Hepatocyte (in vitro differentiated cells): ENCODE data around the gene RRAS. TPM values are rescaled to one million over a fixed set of nuclear protein-coding genes. Genes with fewer than 3 reads are reported as not detected.
A peak's percentile ranks its signal among the peaks of the same experiment; 100 is the strongest.

Source experiments
- DNase-seq: peaks from one replicate; pipeline ENCODE4 v3.0.0-alpha.2; 2016; ENCODE audit warnings: low spot score
- H2AFZ ChIP-seq: fragments of 200-600 bp; sonication (generic); 2 replicates; pipeline ENCODE4 v1.6.0; 2016; ENCODE audit warnings: antibody characterized with exemption, mild to moderate bottlenecking
- H3K27ac ChIP-seq: fragments of 200-600 bp; sonication (generic); 2 replicates; pipeline ENCODE4 v1.5.1; 2016; ENCODE audit warnings: mild to moderate bottlenecking
- H3K27me3 ChIP-seq: fragments of 200-600 bp; sonication (generic); 2 replicates; pipeline ENCODE4 v1.6.1; 2016
- H3K36me3 ChIP-seq: fragments of 200-600 bp; sonication (generic); replicated peaks from 2 replicates; pipeline ENCODE4 v1.5.1; 2016; ENCODE audit warnings: low read depth; ENCODE audit not compliant: insufficient read depth
- H3K4me1 ChIP-seq: fragments of 200-600 bp; sonication (generic); 2 replicates; pipeline ENCODE4 v1.5.1; 2016; ENCODE audit warnings: mild to moderate bottlenecking, moderate library complexity; ENCODE audit not compliant: insufficient read depth
- H3K4me2 ChIP-seq: fragments of 200-600 bp; sonication (generic); 2 replicates; pipeline ENCODE4 v1.6.0; 2016
- H3K4me3 ChIP-seq: fragments of 200-600 bp; sonication (generic); 2 replicates; pipeline ENCODE4 v1.5.1; 2016; ENCODE audit warnings: mild to moderate bottlenecking
- H3K79me2 ChIP-seq: fragments of 200-600 bp; sonication (generic); 2 replicates; pipeline ENCODE4 v1.6.0; 2017; ENCODE audit warnings: mild to moderate bottlenecking
- H3K9me2 ChIP-seq: fragments of 200-600 bp; sonication (generic); replicated peaks from 2 replicates; pipeline ENCODE4 v1.6.0; 2017; ENCODE audit warnings: mild to moderate bottlenecking; ENCODE audit not compliant: insufficient read depth
- H3K9me3 ChIP-seq: fragments of 200-600 bp; sonication (generic); 2 replicates; pipeline ENCODE4 v1.5.1; 2016; ENCODE audit warnings: low read depth, mild to moderate bottlenecking
- H4K20me1 ChIP-seq: fragments of 200-600 bp; sonication (generic); 2 replicates; pipeline ENCODE4 v1.6.0; 2016; ENCODE audit warnings: mild to moderate bottlenecking; ENCODE audit not compliant: insufficient read depth, poor library complexity, severe bottlenecking
- EZH2 ChIP-seq: fragments of 200-600 bp; sonication (generic); IDR thresholded peaks from 2 replicates; pipeline ENCODE4 v1.6.1; 2016; ENCODE audit warnings: antibody characterized with exemption, mild to moderate bottlenecking, borderline replicate concordance
- EZH2phosphoT487 ChIP-seq: fragments of 200-600 bp; sonication (generic); IDR thresholded peaks from one replicate; pipeline ENCODE4 v1.6.1; 2018; ENCODE audit warnings: antibody characterized with exemption, mild to moderate bottlenecking, low read depth, moderate library complexity; ENCODE audit not compliant: unreplicated experiment, severe bottlenecking
- WGBS: methylation state at CpG from one replicate; pipeline ENCODE4 v1.1.6; 2016; ENCODE audit warnings: low lambda C conversion rate; ENCODE audit errors: missing lambda C conversion rate; 5-methylcytosine and 5-hydroxymethylcytosine counted together
- polyA plus RNA-seq: library from polyadenylated mRNA; unstranded; fragments of >200 nt; fragmentation: Nextera tagmentation; extraction: Ambion mirVana; gene quantifications from 2 replicates; pipeline ENCODE4 v1.2.1, GENCODE V29; 2016
- total RNA-seq: library from RNA; depleted of rRNA; stranded (reverse); fragments of >200 nt; gene quantifications from 2 replicates; pipeline ENCODE4 v1.2.3, GENCODE V29; 2014
- TF ChIP-seq, protein P1 (sequence below): fragments of 200-600 bp; sonication (generic); IDR thresholded peaks from 2 replicates; pipeline ENCODE4 v1.5.1; 2016; ENCODE audit warnings: antibody characterized with exemption, mild to moderate bottlenecking; ENCODE audit not compliant: poor library complexity

Gene RRAS
- total and polyA plus RNA-seq, 2 experiments from 2014 or later: 19.2 to 107 TPM

DNA sequence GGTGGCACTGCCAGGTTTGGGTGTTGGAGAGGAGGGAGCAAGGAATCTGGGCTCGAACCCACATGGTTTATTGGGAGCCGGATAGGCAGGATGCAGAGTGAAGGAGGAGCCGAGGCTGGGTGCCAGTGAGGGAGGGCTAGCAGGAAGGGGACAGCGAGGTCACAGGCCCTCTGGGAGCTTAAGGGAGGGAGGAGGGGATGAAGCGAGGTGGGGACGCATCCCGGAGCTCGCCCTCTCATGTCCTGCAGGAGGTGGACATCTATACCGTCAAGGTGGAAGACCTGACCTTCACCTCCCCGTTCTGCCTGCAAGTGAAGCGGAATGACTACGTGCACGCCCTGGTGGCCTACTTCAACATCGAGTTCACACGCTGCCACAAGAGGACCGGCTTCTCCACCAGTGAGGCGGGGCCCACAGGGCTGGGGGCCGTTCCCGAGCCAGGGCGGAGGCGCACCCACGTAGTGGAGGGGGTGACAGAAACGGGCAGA is 45.9 kb upstream of the RRAS start:
- Histone ChIP-seq H3K9me3 (no peaks in the 10 kb centered on the region), H2AFZ (no peak overlapping the region), H4K20me1 (peaks cover 14% of the 10 kb centered on the region), H3K27ac (no peak overlapping the region), H3K4me2 (no peak overlapping the region), H3K9me2 (no peaks in the 10 kb centered on the region), H3K79me2 (peaks cover 22% of the 10 kb centered on the region), H3K4me3 (no peak overlapping the region), H3K4me1 (peaks cover 17% of the 10 kb centered on the region), H3K36me3 (peaks cover 3% of the 10 kb centered on the region), H3K27me3 (no peaks in the 10 kb centered on the region)
- 97% methylated on average over 22 of the region's 23 CpGs for WGBS
- no peak for DNase-seq
- no peak for TF ChIP-seq EZH2phosphoT487
- no peak for TF ChIP-seq EZH2
- TF ChIP-seq, protein P1, sequence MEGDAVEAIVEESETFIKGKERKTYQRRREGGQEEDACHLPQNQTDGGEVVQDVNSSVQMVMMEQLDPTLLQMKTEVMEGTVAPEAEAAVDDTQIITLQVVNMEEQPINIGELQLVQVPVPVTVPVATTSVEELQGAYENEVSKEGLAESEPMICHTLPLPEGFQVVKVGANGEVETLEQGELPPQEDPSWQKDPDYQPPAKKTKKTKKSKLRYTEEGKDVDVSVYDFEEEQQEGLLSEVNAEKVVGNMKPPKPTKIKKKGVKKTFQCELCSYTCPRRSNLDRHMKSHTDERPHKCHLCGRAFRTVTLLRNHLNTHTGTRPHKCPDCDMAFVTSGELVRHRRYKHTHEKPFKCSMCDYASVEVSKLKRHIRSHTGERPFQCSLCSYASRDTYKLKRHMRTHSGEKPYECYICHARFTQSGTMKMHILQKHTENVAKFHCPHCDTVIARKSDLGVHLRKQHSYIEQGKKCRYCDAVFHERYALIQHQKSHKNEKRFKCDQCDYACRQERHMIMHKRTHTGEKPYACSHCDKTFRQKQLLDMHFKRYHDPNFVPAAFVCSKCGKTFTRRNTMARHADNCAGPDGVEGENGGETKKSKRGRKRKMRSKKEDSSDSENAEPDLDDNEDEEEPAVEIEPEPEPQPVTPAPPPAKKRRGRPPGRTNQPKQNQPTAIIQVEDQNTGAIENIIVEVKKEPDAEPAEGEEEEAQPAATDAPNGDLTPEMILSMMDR: no peak

- H3K4me3 ChIP-seq: no peak overlapping the region
- no peak overlapping the region for H3K4me2 ChIP-seq
- H4K20me1 ChIP-seq: peaks cover 20% of the 10 kb centered on the region
- TF ChIP-seq EZH2 (no peak), EZH2phosphoT487 (no peak)
- TF ChIP-seq, protein P1: no peak
- H3K27ac ChIP-seq: no peak overlapping the region
- H3K79me2 ChIP-seq: peaks cover 28% of the 10 kb centered on the region
- peaks cover 3% of the 10 kb centered on the region for H3K36me3 ChIP-seq
- WGBS: 95% methylated on average over 13 of the region's 13 CpGs
- H2AFZ ChIP-seq: no peak overlapping the region
- H3K27me3 ChIP-seq: no peaks in the 10 kb centered on the region
- H3K9me2 ChIP-seq: no peaks in the 10 kb centered on the region
- H3K9me3 ChIP-seq: no peaks in the 10 kb centered on the region
- peaks cover 18% of the 10 kb centered on the region for H3K4me1 ChIP-seq
- DNase-seq: no peak
These were observed 45.1 kb upstream of the RRAS start for GRCh38 chr19:49684983-49685553.

DNA sequence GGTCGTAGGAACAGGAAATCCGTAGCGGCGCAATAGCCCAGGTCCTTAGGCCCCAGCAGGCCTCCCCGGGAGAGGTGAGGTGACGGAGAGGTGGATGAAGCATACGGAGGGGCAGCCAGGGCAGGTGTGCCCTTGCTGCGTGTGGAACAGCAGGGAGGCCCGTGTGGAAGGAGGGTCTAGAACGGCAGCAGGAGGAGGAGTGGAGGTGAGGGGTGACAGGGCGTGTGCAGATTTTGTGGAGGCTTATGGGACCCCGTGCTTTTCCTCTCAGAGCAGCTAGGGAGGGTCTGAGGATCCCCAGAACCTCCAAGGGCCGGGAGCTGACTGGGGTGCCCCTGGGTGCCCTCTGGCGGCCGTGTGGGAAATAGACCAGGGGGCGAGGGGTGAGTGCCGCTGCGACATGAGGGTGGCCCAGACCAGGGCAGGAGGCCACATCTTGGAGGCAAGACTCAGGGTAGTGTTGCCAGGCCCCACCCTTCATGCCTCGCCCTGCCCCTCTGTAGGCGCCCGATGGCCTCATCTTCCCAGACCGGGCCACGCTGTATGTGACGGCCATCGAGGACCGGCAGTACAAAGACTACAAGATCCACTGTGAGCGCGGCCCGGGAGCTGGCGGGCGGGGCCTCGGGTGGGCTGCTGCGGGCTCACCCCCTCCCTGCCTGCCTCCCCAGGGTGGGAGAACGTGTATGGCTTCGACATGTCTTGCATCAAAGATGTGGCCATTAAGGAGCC is 44.5 kb upstream of the RRAS start:
- H3K4me3 ChIP-seq: no peak overlapping the region
- peak; percentile 19 for DNase-seq
- no peaks in the 10 kb centered on the region for H3K9me3 ChIP-seq
- no peaks in the 10 kb centered on the region for H3K27me3 ChIP-seq
- H3K4me1 ChIP-seq: peaks cover 15% of the 10 kb centered on the region
- peaks cover 3% of the 10 kb centered on the region for H3K36me3 ChIP-seq
- 94% methylated on average over 26 of the region's 35 CpGs for WGBS
- TF ChIP-seq EZH2: no peak
- TF ChIP-seq, protein P1: peak; percentile 19
- TF ChIP-seq EZH2phosphoT487: no peak
- H2AFZ ChIP-seq: no peak overlapping the region
- H3K4me2 ChIP-seq: no peak overlapping the region
- peaks cover 35% of the 10 kb centered on the region for H3K79me2 ChIP-seq
- H3K9me2 ChIP-seq: no peaks in the 10 kb centered on the region
- no peak overlapping the region for H3K27ac ChIP-seq
- H4K20me1 ChIP-seq: peaks cover 22% of the 10 kb centered on the region
